Endodermal cell (in vitro differentiated cells): Measurements from ENCODE around the gene NFE2L3. TPM values are rescaled to one million over a fixed set of nuclear protein-coding genes. Genes with fewer than 3 reads are reported as not detected.
"Not testable (repeated sequence)": the region's sequence is repeated elsewhere in the genome, so short reads cannot be mapped to it uniquely, and the experiment has no call there.

Source experiments
- DNase-seq: peaks from one replicate; pipeline ENCODE4 v3.0.0-alpha.2; 2017
- H3K27ac ChIP-seq: 2 replicates; pipeline ENCODE4 v1.5.1; 2013; ENCODE audit warnings: mild to moderate bottlenecking, low read depth, low read length, moderate library complexity
- H3K27me3 ChIP-seq: 2 replicates; pipeline ENCODE4 v1.6.1; 2013; ENCODE audit warnings: mild to moderate bottlenecking, low read length, moderate library complexity; ENCODE audit not compliant: insufficient read depth, control insufficient read depth, poor library complexity, severe bottlenecking
- H3K36me3 ChIP-seq: 2 replicates; pipeline ENCODE4 v1.7.0; 2013; ENCODE audit warnings: mild to moderate bottlenecking, low read length, moderate library complexity; ENCODE audit not compliant: control insufficient read depth, insufficient read depth
- H3K4me1 ChIP-seq: one replicate; pipeline ENCODE4 v1.7.0; 2013; ENCODE audit warnings: low read length; ENCODE audit not compliant: control insufficient read depth, insufficient read depth
- H3K4me3 ChIP-seq: 2 replicates; pipeline ENCODE4 v1.5.1; 2013; ENCODE audit warnings: mild to moderate bottlenecking, low read length, moderate library complexity
- H3K9ac ChIP-seq: 2 replicates; pipeline ENCODE4 v1.6.1; 2013; ENCODE audit warnings: mild to moderate bottlenecking, low read length, moderate library complexity; ENCODE audit not compliant: poor library complexity, severe bottlenecking; ENCODE audit errors: extremely low read depth
- H3K9me3 ChIP-seq: 2 replicates; pipeline ENCODE4 v1.6.1; 2013; ENCODE audit warnings: mild to moderate bottlenecking, low read length, moderate library complexity; ENCODE audit not compliant: control insufficient read depth
- H3K27ac Mint-ChIP-seq: 2 replicates; pipeline ENCODE4 v1.8.0; 2020; ENCODE audit warnings: mixed read lengths
- H3K27me3 Mint-ChIP-seq: 2 replicates; pipeline ENCODE4 v1.8.0; 2021; ENCODE audit warnings: mild to moderate bottlenecking, mixed read lengths; ENCODE audit not compliant: insufficient read depth
- H3K36me3 Mint-ChIP-seq: 2 replicates; pipeline ENCODE4 v1.8.0; 2020; ENCODE audit warnings: low read depth, mixed read lengths
- H3K4me1 Mint-ChIP-seq: 2 replicates; pipeline ENCODE4 v1.8.0; 2020; ENCODE audit warnings: mixed read lengths
- H3K4me3 Mint-ChIP-seq: 2 replicates; pipeline ENCODE4 v1.8.0; 2020; ENCODE audit warnings: mild to moderate bottlenecking, moderate library complexity, mixed read lengths
- H3K9me3 Mint-ChIP-seq: 2 replicates; pipeline ENCODE4 v1.8.0; 2020; ENCODE audit warnings: mild to moderate bottlenecking, mixed read lengths
- CTCF ChIP-seq: fragments of 200-600 bp; sonication (generic); conservative IDR thresholded peaks from 2 replicates; pipeline ENCODE4 v1.5.0; 2021; ENCODE audit warnings: antibody characterized with exemption, mild to moderate bottlenecking
- WGBS, 2 experiments: methylation state at CpG; one replicate each; pipeline versions ENCODE4 v1.1.5 to v1.1.7; 2013; ENCODE audit warnings: missing lambda C conversion rate in 2 of 2, mixed read lengths in 1 of 2; ENCODE audit not compliant: insufficient coverage in 1 of 2, insufficient read length in 1 of 2; 5-methylcytosine and 5-hydroxymethylcytosine counted together
- total RNA-seq, 2 donors: library from RNA; stranded (reverse); fragmentation: NEBNext Ultra II Directional in 1 of 2; extraction: Animal tissue kit (Norgen Biotek cat#: 25700) in 1 of 2; gene quantifications; 2 replicates in 1 of 2; 3 replicates in 1 of 2; pipeline ENCODE4 v1.2.1, GENCODE V29; 2021

Gene NFE2L3
- total RNA-seq, 2 donors from 2014 or later: 20.2 to 48.4 TPM

DNA sequence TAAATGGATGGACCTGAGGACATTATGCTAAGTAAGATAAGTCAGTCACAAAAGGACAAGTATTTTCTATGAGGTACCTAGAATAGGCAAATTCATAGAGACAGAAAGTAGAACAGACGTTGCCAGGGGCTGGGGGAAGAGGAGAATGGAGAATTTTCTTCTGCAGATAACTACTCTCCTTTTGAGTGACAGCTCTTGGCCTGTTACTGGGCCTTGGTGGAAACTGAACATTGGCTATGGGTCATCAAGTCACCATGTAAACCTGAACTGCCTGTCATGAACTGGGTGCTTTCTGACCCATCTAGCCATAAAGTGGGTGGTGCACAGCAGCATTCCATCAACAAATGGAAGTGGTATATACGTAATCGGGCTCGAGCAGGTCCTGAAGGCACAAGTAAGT lies 29.3 kb upstream of the NFE2L3 start:
- no peak overlapping the region for H3K27ac ChIP-seq
- no peaks in the 10 kb centered on the region for H3K4me1 ChIP-seq
- Mint-ChIP-seq H3K4me3 (no peak overlapping the region), H3K4me1 (no peaks in the 10 kb centered on the region), H3K27me3 (peaks cover 2% of the 10 kb centered on the region), H3K27ac (no peak overlapping the region), H3K9me3 (no peaks in the 10 kb centered on the region), H3K36me3 (no peaks in the 10 kb centered on the region)
- no peak for DNase-seq
- TF ChIP-seq CTCF: no peak
- WGBS, 2 experiments: 93 to 100% methylated on average over 1 to 4 of the region's 4 CpGs
- no peak overlapping the region for H3K9ac ChIP-seq
- no peaks in the 10 kb centered on the region for H3K27me3 ChIP-seq
- H3K4me3 ChIP-seq: no peak overlapping the region
- H3K9me3 ChIP-seq: no peaks in the 10 kb centered on the region
- no peaks in the 10 kb centered on the region for H3K36me3 ChIP-seq

GRCh38 chr7:26124775-26125174 lies 27.2 kb upstream of the NFE2L3 start:
- H3K36me3 Mint-ChIP-seq, H3K36me3 ChIP-seq, DNase-seq, H3K4me1 Mint-ChIP-seq, H3K27me3 ChIP-seq, H3K27ac Mint-ChIP-seq, H3K27me3 Mint-ChIP-seq, H3K9me3 Mint-ChIP-seq, H3K9ac ChIP-seq, H3K4me1 ChIP-seq, H3K9me3 ChIP-seq, H3K4me3 Mint-ChIP-seq, H3K27ac ChIP-seq, H3K4me3 ChIP-seq: not testable (repeated sequence)
- 70 to 100% methylated on average over 3 of the region's 4 CpGs for WGBS, 2 experiments

- no peak overlapping the region for H3K4me3 Mint-ChIP-seq
- Histone ChIP-seq H3K4me3 (no peak overlapping the region), H3K27me3 (no peaks in the 10 kb centered on the region), H3K9me3 (no peaks in the 10 kb centered on the region), H3K36me3 (no peaks in the 10 kb centered on the region), H3K4me1 (no peaks in the 10 kb centered on the region), H3K27ac (no peak overlapping the region), H3K9ac (no peak overlapping the region)
- peaks cover 5% of the 10 kb centered on the region for H3K27me3 Mint-ChIP-seq
- no peak overlapping the region for H3K27ac Mint-ChIP-seq
- H3K36me3 Mint-ChIP-seq: no peaks in the 10 kb centered on the region
- no peaks in the 10 kb centered on the region for H3K4me1 Mint-ChIP-seq
- WGBS, 2 experiments: 91 to 93% methylated on average over 6 of the region's 6 CpGs
- H3K9me3 Mint-ChIP-seq: peaks cover 9% of the 10 kb centered on the region
- no peak for TF ChIP-seq CTCF
- no peak for DNase-seq
Observed at GRCh38 chr7:26127411-26127810, 24.6 kb upstream of the NFE2L3 start.

GRCh38 chr7:26131056-26131589 lies 20.9 kb upstream of the NFE2L3 start:
- Mint-ChIP-seq H3K27me3 (peaks cover 3% of the 10 kb centered on the region), H3K27ac (no peak overlapping the region), H3K9me3 (peaks cover 11% of the 10 kb centered on the region), H3K36me3 (no peaks in the 10 kb centered on the region), H3K4me1 (no peaks in the 10 kb centered on the region), H3K4me3 (no peak overlapping the region)
- Histone ChIP-seq H3K4me1 (no peaks in the 10 kb centered on the region), H3K4me3 (no peak overlapping the region), H3K9ac (no peak overlapping the region), H3K9me3 (no peaks in the 10 kb centered on the region), H3K36me3 (no peaks in the 10 kb centered on the region), H3K27ac (no peak overlapping the region), H3K27me3 (no peaks in the 10 kb centered on the region)
- no peak for TF ChIP-seq CTCF
- DNase-seq: no peak
- WGBS, 2 experiments: 93% methylated on average over 9 to 10 of the region's 12 CpGs
